Mucosa of stomach (tissue), 1 donor: ENCODE data around the gene ALOX15.
"Not testable (repeated sequence)": the region's sequence is repeated elsewhere in the genome, so short reads cannot be mapped to it uniquely, and the experiment has no call there.

ENCODE experiments used
- H3K27me3 ChIP-seq: one replicate; pipeline ENCODE4 v1.7.0; 2013; ENCODE audit warnings: mild to moderate bottlenecking, low read length; ENCODE audit not compliant: control insufficient read depth, insufficient read depth
- H3K36me3 ChIP-seq: one replicate; pipeline ENCODE4 v1.7.0; 2013; ENCODE audit warnings: low read length; ENCODE audit not compliant: control insufficient read depth, insufficient read depth
- H3K4me1 ChIP-seq: one replicate; pipeline ENCODE4 v1.7.0; 2013; ENCODE audit warnings: mild to moderate bottlenecking, low read length; ENCODE audit not compliant: control insufficient read depth, insufficient read depth
- H3K4me3 ChIP-seq: one replicate; pipeline ENCODE4 v1.7.0; 2013; ENCODE audit warnings: low read length
- H3K9ac ChIP-seq: one replicate; pipeline ENCODE4 v1.7.0; 2013; ENCODE audit warnings: mild to moderate bottlenecking, low read length, moderate library complexity
- H3K9me3 ChIP-seq: one replicate; pipeline ENCODE4 v1.7.0; 2013; ENCODE audit warnings: mild to moderate bottlenecking, low read length, moderate library complexity; ENCODE audit not compliant: control insufficient read depth
- donor health status: Pancreatic carcinoma.

ALOX15 gene

GRCh38 chr17:4610162-4610561 lies 31.3 kb downstream of the ALOX15 start:
- Histone ChIP-seq H3K9me3 (no peaks in the 10 kb centered on the region), H3K27me3 (no peaks in the 10 kb centered on the region), H3K9ac (no peak overlapping the region), H3K4me1 (peaks cover 25% of the 10 kb centered on the region), H3K36me3 (no peaks in the 10 kb centered on the region), H3K4me3 (no peak overlapping the region)

GRCh38 chr17:4609761-4610160 lies 31.7 kb downstream of the ALOX15 start:
- no peak overlapping the region for H3K4me3 ChIP-seq
- H3K36me3 ChIP-seq, result no peaks in the 10 kb centered on the region
- H3K9me3 ChIP-seq, result no peaks in the 10 kb centered on the region
- no peaks in the 10 kb centered on the region for H3K27me3 ChIP-seq
- no peak overlapping the region for H3K9ac ChIP-seq
- peaks cover 25% of the 10 kb centered on the region for H3K4me1 ChIP-seq

- H3K36me3 ChIP-seq, result no peaks in the 10 kb centered on the region
- no peak overlapping the region for H3K4me3 ChIP-seq
- H3K27me3 ChIP-seq, result no peaks in the 10 kb centered on the region
- no peak overlapping the region for H3K9ac ChIP-seq
- peaks cover 25% of the 10 kb centered on the region for H3K4me1 ChIP-seq
- no peaks in the 10 kb centered on the region for H3K9me3 ChIP-seq
Observed at GRCh38 chr17:4607773-4608187, 33.7 kb downstream of the ALOX15 start.

GRCh38 chr17:4607261-4607741 lies 34.2 kb downstream of the ALOX15 start:
- no peak overlapping the region for H3K9ac ChIP-seq
- no peaks in the 10 kb centered on the region for H3K36me3 ChIP-seq
- H3K4me3 ChIP-seq, result no peak overlapping the region
- H3K4me1 ChIP-seq, result peaks cover 25% of the 10 kb centered on the region
- no peaks in the 10 kb centered on the region for H3K27me3 ChIP-seq
- H3K9me3 ChIP-seq, result no peaks in the 10 kb centered on the region

- Histone ChIP-seq H3K9me3 (no peaks in the 10 kb centered on the region), H3K9ac (no peak overlapping the region), H3K4me3 (no peak overlapping the region), H3K4me1 (peaks cover 25% of the 10 kb centered on the region), H3K36me3 (no peaks in the 10 kb centered on the region), H3K27me3 (no peaks in the 10 kb centered on the region)
Observed at GRCh38 chr17:4605826-4606225, 35.7 kb downstream of the ALOX15 start.

- H3K4me3 ChIP-seq, H3K36me3 ChIP-seq, H3K9me3 ChIP-seq, H3K9ac ChIP-seq, H3K27me3 ChIP-seq: not testable (repeated sequence)
- H3K4me1 ChIP-seq, result peaks cover 14% of the 10 kb centered on the region
Observed at GRCh38 chr17:4604736-4605135, 36.7 kb downstream of the ALOX15 start.

- no peaks in the 10 kb centered on the region for H3K36me3 ChIP-seq
- H3K4me3 ChIP-seq, result no peak overlapping the region
- peaks cover 16% of the 10 kb centered on the region for H3K4me1 ChIP-seq
- no peak overlapping the region for H3K9ac ChIP-seq
- no peaks in the 10 kb centered on the region for H3K27me3 ChIP-seq
- H3K9me3 ChIP-seq, result no peaks in the 10 kb centered on the region
Observed at GRCh38 chr17:4604111-4604644, 37.3 kb downstream of the ALOX15 start.

- Histone ChIP-seq H3K9me3 (no peaks in the 10 kb centered on the region), H3K4me1 (peaks cover 5% of the 10 kb centered on the region), H3K27me3 (peaks cover 4% of the 10 kb centered on the region), H3K4me3 (no peak overlapping the region), H3K9ac (no peak overlapping the region), H3K36me3 (no peaks in the 10 kb centered on the region)
Observed at GRCh38 chr17:4602041-4602440, 39.4 kb downstream of the ALOX15 start.

- Histone ChIP-seq H3K36me3 (no peaks in the 10 kb centered on the region), H3K4me1 (peaks cover 4% of the 10 kb centered on the region), H3K9ac (no peak overlapping the region), H3K9me3 (no peaks in the 10 kb centered on the region), H3K4me3 (no peak overlapping the region), H3K27me3 (peaks cover 4% of the 10 kb centered on the region)
Observed at GRCh38 chr17:4601326-4601725, 40.2 kb downstream of the ALOX15 start.

GRCh38 chr17:4600563-4600962 lies 40.9 kb downstream of the ALOX15 start:
- Histone ChIP-seq H3K9ac (no peak overlapping the region), H3K4me1 (peaks cover 4% of the 10 kb centered on the region), H3K36me3 (no peaks in the 10 kb centered on the region), H3K27me3 (peaks cover 4% of the 10 kb centered on the region), H3K9me3 (no peaks in the 10 kb centered on the region), H3K4me3 (no peak overlapping the region)

GRCh38 chr17:4599505-4600281 lies 41.8 kb downstream of the ALOX15 start:
- Histone ChIP-seq H3K9ac (no peak overlapping the region), H3K4me1 (peaks cover 13% of the 10 kb centered on the region), H3K9me3 (no peaks in the 10 kb centered on the region), H3K36me3 (no peaks in the 10 kb centered on the region), H3K27me3 (peaks cover 4% of the 10 kb centered on the region), H3K4me3 (no peak overlapping the region)

- no peak overlapping the region for H3K9ac ChIP-seq
- peaks cover 14% of the 10 kb centered on the region for H3K4me1 ChIP-seq
- no peaks in the 10 kb centered on the region for H3K36me3 ChIP-seq
- H3K9me3 ChIP-seq, result no peaks in the 10 kb centered on the region
- H3K27me3 ChIP-seq, result peaks cover 4% of the 10 kb centered on the region
- no peak overlapping the region for H3K4me3 ChIP-seq
Observed at GRCh38 chr17:4598776-4599504, 42.5 kb downstream of the ALOX15 start.
